ENCODE results near the gene FGF4. TPM values are rescaled to one million over a fixed set of nuclear protein-coding genes. Genes with fewer than 3 reads are reported as not detected.

The FGF4 gene, protein sequence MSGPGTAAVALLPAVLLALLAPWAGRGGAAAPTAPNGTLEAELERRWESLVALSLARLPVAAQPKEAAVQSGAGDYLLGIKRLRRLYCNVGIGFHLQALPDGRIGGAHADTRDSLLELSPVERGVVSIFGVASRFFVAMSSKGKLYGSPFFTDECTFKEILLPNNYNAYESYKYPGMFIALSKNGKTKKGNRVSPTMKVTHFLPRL
- total RNA-seq = not detected in 2 replicates

DNA sequence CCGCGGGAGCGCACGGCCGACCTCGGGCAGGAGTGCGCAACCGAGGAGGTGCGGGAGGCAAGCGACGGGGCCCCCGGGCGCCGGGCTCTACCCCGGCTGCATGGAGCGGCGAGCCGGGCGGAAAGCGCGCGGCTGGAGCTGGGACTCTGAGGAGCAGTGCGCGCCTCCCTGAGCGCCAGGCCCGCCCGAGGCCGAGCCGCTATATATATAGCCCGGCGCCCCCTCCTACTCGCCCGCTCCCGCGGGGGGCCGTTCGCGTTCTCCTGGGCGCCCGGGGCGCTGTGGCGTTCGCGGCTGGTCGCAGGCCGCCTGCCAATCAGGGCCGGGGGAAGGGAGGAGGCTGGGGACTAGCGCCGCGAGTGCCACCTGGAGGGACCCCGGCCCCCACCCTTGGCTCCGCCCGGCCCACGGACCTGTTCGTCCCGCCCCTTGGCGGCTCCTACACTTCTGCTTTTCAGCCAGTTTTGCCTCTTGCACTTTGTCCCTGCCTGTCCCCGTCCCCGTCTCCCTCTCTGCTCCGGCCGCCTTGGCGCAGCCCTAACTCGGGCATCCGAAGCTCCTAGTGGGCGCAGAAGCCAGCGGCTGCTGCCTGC lies at the start of gene FGF4:
Gene FGF4, minus strand, starts transcription at position 179 of the 593 bp plus-strand sequence. CDS start 257 bp downstream, outside the sequence.

DNA sequence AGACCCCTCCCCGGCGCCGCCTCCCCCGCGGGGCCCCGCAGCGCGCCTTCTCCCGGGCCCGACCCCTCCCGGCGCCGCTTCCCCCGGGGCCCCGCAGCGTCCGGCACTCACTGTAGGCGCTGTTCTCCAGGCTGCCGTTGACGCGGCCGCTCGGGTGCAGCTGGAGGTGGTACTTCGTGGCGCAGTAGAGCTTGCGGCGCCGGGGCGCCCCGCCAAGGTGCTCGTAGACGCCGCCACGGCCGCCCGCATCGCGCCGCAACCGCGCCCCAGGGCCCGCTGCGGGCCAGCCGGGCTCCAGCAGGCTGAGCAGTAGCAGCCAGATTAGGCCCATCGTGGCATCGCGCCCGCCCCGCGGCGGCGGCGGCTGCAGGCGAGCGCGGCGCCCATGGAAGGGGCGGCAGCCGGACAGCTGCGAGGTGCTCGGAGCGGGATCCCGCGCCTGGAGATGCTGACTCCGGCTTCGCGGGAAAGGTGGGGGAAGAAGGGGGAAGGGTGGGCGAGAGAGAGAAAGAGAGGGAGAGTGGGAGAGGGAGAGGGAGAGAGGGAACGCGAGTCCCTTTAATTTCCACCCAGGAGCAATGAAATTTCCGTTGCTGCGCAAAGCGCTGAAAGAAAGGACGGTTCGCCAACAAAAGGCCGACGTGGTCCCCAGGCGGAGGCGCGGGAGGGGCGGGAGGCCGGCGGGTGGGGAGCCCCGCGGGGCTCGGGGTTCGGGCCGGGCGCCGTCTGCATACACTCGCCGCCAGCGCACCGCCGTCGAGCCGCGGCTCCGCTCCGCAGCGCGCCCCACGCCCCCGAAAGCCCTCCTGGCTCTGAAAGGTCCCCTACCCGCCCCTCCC lies 43.7 kb upstream of the FGF4 start, which contains the start of gene FGF3:
Gene FGF3, minus strand, starts transcription at position 814 of the 839 bp plus-strand sequence. Its CDS starts 483 bp downstream, at position 331.

Other genes starting within 250 kb of the FGF4 start
- 1,108 and 1,397 TPM in 2 replicates for gene CCND1, start 134.2 kb downstream of the FGF4 start, total RNA-seq
- gene LTO1, start 100.0 kb downstream of the FGF4 start, total RNA-seq = 15.5 and 20.3 TPM in 2 replicates
- gene FGF19, start 71.3 kb downstream of the FGF4 start, total RNA-seq = not detected in 2 replicates
- gene FGF3, start 44.1 kb upstream of the FGF4 start, total RNA-seq = not detected in 2 replicates